NCI-H1092 treated with DMSO at 0.1 percent for 48 hours (cell line): ENCODE measurements around the gene ESF1.

Experiments used
- DNase-seq: peaks from one replicate; lab custom pipeline; 2025; lab: John Stamatoyannopoulos, UW

ESF1 gene

DNA sequence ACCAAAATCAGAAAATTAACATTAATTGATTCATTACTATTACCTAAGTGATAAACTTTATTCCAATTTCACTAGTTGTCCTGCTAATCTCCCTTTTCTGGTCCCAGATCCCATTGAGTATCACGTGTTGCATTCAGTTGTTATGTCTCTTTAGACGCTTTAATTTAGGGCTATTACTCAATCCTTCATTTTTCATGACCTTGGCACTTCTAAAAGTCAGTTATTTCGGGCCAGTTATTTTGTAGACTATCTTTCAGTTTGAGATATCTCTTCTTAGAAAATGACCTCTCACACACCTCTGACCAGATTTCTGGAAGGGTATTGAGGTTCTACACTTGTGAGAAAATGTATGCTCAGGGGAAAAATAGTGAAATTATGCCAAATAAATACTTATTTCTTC is 112.0 kb downstream of the ESF1 start:
- DNase-seq = no peak

GRCh38 chr20:13671916-13672378 is 112.8 kb downstream of the ESF1 start:
- DNase-seq = no peak

DNA sequence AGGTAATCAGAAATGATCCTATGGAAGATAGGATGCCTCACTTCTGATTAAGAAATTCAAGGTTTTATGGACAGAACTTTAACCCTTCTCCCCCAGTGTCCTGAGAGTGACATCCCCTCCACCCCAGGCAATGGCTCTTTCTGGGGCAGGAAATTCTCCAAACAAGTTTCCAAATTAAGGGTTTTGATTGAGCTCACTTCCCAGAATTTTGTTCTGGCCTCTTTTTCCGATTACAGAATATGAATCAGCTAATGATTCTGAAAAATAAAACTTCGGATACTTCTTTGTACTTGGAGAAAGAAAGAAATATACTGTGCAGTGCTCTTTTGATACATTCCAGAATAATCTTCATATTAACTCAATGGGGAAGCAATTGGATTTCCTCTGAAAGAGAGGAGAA is 113.2 kb downstream of the ESF1 start:
- no peak for DNase-seq

DNA sequence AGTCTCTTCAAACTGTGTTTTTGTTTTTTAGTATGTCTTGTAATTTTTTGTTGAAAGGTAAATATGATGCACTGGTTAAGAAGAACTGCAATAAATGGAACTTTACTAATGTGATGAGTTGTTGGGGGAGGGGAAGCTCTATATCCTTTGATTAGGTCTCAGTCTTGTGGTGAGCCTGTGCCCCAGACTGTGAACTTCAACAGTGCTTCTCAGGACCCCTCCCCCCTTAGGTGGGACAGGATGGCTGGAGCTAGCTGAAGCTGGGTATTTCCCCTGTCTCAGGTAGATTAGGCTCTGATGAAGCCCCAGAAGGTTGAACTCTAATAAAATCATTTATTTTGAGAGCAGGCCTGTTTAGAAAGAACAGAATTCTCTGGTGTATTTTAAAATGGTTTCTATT is 114.6 kb downstream of the ESF1 start:
- DNase-seq = no peak

- no peak for DNase-seq
Observed at GRCh38 chr20:13665709-13666395, 118.9 kb downstream of the ESF1 start.
